Neural progenitor cell (in vitro differentiated cells): ENCODE data around the gene DOCK4.

Experiments
- CTCF ChIP-seq: fragments of 200-600 bp; sonication (generic); IDR thresholded peaks from 2 replicates; pipeline ENCODE4 v1.5.1; 2017; ENCODE audit warnings: antibody characterized with exemption, mild to moderate bottlenecking
- EZH2 ChIP-seq: fragments of 200-600 bp; sonication (generic); IDR thresholded peaks from 2 replicates; pipeline ENCODE4 v1.6.1; 2017; ENCODE audit warnings: antibody characterized with exemption, mild to moderate bottlenecking, moderate library complexity
- EZH2phosphoT487 ChIP-seq: fragments of 200-600 bp; sonication (generic); IDR thresholded peaks from 2 replicates; pipeline ENCODE4 v1.6.1; 2017; ENCODE audit warnings: antibody characterized with exemption

- no peak for TF ChIP-seq CTCF
- TF ChIP-seq EZH2: no peak
- no peak for TF ChIP-seq EZH2phosphoT487
These were observed 82.0 kb downstream of the DOCK4 start for GRCh38 chr7:112124061-112124766.
